Measurements from ENCODE around the gene CDH2.

Gene CDH2

DNA sequence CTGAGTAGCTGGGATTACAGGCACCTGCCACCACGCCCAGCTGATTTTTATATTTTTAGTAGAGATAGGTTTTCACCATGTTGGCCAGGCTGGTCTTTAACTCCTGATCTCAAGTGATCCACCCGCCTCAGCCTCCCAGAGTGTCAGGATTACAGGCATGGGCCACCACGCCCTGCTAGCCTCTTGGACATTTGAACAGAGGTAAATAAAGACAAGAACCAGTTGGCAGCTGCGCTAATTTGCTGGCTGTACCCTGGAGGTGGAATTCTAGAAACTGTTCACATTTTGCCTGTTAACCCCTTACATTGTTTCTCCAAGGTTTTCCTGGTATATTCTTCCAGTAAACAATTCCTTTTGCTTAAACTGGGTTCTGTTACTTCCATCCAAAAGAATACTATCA lies 132.9 kb downstream of the CDH2 start:
- no peak for DNase-seq (ENCODE audit: low spot score)

DNA sequence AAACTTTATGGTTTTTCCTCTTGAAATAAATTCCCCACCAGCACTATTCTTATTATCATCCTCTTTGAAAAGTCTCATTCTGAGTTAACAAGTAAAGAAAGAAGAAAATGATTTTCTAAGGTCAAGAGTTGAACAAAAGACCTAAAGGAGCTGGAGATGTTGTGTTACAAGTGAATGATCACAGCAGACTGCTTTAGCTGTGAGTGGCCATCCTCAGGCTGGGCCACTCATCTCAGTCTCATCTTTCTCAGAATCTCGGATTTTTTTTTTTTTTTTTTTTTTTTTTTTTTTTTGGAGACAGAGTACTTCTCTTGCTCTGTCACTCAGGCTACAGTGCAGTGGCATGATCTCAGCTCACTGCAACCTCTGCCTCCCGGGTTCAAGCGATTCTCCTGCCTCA lies 133.3 kb downstream of the CDH2 start:
- DNase-seq (ENCODE audit: low spot score) = no peak

DNA sequence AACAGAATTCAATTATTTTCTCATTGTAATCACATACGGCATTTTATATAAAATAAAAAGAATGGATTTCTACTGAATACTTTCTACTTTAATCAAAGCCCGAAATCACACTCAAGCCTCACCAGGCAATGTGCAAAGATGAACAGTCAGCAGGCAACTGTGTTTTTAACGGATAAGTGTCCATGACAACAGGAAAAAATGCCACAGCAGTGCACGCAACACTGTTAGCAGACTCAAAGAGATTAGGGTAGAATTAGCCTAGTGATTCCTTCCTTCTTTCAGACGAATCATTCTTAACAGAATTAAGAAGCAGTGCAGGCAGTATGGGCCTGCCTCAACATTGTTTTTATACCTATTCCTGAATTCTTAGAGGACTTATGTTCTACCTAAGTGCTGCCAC lies 135.6 kb downstream of the CDH2 start:
- peak; percentile 60 for DNase-seq (ENCODE audit: low spot score)

DNA sequence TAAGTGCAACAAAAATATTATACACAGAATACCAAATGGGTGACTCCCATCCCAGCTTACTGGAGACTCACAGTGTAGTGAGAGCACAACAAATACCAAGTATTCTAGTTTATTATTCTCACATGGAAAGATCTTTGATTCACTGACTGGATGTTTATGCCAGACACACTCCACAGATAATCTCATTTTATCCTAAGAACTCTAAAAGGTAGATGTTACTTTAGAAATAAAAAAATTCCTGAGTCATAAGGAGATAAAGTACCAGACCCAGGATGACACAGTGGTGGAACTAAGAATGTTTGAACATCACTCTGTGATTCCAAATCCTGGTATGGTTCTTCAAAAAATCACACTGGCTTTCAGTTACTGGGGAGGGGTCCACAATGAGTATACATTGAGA lies 136.2 kb downstream of the CDH2 start:
- DNase-seq (ENCODE audit: low spot score) = no peak

DNA sequence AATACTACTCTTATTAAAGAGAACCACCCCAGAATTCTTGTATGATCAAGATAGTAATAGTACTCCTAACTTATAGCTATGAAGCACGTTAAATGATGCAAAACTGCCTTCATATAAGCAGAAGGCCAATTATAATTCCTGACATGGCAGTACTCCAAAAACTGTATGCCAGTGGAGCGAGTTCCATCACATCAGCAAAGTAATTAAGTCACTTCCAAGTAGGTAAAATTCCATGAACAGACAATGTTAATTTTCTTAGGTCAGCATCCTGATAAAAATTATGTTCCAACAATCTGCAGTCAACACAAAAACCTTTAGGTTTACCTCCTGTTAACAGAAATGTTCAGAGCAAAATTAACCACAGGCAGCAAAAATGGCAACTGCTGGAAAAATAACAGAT lies 136.7 kb downstream of the CDH2 start:
- DNase-seq (ENCODE audit: low spot score) = no peak

DNA sequence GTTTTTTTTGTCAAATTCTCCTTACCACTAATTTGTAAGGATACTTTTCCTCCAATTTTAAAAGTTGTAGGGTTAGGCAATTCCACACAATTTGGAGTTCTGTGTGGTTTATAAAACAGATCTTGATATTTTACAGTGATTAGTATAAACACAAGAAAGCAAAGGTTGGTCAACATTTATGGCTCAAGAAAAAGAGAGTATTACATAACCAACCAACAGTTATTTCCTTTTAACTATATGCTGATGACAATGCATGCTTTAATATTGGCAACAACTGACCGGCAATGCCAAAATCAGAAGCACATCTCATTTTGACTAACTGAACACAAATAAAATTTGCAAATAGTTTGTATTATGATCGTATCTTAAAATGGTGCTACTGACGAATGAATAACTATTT lies 137.2 kb downstream of the CDH2 start:
- no peak for DNase-seq (ENCODE audit: low spot score)

DNA sequence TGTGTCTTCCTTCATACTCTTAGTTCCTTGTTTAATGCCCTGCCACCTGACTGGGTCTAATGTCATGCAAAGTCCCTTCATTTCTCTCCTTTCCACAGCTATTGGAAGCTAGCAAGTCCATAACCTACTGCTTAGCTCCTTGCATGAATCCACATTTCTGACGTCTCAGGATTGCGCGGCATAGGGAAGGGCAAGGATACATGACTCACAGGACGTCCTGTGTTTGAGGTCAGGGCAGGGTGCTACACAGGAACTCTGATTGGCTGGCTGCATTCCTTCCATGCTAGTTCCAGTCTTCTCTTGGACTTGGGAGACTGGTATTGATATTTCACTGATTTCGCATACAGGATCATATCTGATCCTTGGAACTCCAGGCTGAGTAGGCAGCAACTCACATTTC lies 137.9 kb downstream of the CDH2 start:
- DNase-seq (ENCODE audit: low spot score) = no peak

DNA sequence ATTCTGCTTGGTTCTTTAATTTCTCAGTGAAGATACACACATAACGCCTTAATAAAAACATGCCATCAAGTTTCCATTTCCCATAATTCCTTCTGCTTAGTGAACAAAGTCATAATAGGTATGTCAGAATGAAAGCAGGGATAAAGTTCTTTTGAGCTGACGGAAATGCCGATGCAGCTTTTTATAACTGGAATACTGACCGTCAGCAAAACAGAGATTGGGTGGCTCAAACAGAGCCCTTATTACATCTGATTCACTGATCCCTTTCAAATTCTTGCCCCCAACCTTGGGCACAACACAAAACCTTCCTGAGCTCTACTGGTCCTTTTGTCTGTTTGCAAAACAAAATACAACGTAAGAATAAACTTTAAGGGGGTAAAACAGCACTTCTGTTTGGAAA lies 140.4 kb downstream of the CDH2 start:
- no peak for DNase-seq (ENCODE audit: low spot score)

DNA sequence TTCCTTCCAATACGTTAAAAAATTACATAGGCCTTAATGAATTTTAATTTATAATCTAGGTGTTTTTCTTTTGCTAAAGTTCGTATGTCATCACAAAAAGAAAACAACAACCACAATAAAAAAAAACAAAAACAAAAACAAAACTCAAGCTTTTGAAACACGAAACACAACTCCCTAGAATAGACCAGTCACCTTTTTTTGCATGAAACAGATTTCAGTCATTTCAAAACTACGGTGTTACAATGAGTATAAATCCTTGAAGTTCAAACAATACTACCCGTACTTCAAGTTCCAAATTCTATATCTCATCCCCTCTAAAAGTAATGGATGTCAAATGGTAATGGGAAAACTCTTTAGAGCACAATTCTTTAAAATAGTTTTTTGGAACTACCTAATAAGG lies 142.4 kb downstream of the CDH2 start:
- DNase-seq (ENCODE audit: low spot score) = no peak

DNA sequence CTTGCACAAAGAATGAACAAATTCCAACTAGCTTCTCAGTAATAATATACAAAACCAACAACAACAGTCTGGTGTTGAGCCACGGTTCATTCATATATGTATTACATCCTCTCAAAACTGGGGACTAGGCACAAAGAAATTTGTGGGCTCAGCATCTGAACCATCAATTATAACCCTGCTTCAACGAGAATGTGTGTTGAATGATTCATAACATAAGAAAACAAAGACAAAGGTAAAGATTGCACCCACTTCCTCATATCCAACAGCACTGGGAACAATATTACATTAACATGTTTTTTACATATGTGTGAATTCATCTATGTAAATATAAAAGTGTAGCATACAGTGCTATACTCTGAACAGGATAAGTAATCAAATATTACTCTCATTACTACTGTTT lies 144.8 kb downstream of the CDH2 start:
- no peak for DNase-seq (ENCODE audit: low spot score)

DNA sequence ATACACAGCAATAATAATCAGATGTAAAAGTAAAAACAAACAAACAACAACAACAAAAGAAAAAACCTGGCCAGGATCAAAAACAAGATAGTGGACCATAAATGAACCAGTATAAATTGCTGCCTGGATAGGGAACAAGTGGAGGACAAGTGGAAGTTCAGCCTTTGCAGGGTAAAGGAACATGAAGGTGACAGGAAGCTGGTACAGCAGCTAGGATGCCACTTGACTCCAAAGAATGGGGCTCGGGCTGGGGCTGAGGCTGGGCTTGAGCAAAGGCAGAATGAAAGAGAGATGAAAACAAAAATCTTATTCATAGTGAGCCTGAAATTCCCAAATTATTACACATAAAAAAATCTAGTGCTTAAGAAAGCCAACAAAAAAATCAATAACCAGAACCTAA lies 146.5 kb downstream of the CDH2 start:
- no peak for DNase-seq (ENCODE audit: low spot score)

DNA sequence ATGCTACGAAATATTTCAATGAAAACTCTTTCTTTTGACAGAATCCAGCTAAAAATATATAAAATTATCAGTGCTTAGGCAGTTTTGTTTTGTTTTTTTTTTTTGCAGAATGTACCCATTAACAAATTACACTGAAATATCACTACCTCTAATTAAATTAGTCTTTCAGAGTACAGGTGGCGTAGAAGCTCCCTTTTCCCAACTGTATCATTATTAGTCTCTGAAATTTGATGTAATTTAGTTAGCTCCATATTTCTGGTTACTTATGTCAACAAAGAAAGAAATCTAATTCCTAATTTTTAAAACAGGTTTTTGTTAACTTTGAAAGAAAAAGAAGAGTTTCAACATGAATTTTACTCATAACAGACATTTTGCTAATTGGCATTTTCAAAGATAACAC lies 149.2 kb downstream of the CDH2 start:
- no peak for DNase-seq (ENCODE audit: low spot score)

DNA sequence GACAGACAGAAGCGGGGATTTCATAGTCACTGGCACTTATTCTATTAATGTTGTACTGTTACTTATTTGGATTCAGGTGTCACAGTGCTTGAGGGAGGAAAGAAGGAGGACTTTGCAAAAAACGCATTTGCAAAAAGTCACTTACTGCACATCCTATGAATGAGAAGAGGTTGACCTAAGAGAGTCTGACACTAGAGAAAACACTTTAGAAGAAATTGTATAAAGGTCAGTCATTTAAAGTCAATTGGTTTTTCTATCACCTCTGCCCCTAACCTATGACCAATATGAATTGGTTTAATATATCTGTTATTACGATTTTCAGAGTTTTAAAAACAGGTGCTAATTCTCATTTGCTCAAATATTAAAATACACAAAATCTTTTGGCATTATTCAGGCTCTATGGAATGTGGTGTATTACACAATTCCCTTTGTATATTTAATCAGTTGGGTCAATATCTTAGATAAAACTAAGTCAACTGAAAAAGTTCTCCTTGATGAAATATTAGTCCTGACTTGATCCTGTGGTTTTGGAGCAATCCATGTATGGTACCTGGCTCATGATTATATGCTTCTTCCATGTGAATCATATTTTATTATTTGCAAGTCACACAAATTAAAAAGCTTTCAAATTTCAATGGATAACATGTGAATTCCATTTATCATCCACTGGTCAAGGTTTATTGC lies 157.4 kb downstream of the CDH2 start:
- no peak for DNase-seq (ENCODE audit: low spot score)

DNA sequence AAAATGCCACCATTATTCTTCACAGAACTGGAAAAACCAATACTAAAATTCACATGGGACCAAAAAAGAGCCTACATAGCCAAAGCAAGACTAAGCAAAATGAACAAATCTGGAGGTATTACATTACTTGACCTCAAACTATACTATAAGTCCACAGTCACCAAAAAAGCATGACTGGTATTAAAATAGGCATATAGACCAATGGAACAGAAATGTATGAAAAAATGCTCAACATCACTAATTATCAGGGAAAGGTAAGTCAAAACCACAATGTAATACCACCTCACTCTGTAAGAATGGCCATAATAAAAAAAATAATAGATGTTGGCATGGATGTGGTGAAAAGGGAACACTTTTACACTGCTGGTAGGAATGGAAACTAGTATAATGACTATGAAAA lies 158.6 kb downstream of the CDH2 start:
- no peak for DNase-seq (ENCODE audit: low spot score)

DNA sequence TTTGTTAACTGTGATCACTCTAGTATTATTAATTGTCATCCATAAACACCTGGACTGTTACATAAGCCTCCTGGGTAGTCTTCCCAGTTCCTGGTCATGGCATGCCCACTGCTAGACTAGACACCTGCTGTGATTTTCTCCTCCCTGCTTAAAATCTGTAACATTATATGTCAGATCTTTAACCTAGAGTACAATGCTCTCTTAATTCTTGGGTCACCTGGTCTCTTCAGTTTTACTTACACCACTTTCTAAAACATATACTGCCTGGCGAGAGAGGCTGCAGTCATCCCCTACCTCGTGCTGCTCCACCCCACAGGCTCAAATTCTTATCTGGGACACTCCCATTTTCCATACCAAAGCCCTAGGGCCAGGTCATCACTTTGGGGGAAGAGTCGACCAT lies 161.3 kb downstream of the CDH2 start:
- DNase-seq (ENCODE audit: low spot score) = no peak

DNA sequence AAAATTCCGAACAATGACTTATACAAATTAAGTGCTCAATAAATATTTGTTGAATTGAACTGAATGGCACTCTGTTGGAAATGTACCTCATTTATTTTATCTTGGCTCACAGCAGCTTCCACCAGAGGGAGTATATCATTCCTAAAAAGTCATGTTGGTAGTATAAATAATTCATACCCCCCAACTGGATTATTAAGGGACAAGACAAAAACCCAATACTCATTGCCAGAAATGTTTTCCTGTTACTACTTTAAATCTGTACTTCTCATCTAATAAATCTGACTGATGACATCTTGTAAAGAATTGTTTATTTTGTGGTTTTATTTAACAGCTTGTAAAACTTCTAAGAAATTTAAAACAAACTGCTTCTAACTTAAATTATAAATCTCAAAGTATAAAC lies 163.9 kb downstream of the CDH2 start:
- peak; percentile 24 for DNase-seq (ENCODE audit: low spot score)

DNA sequence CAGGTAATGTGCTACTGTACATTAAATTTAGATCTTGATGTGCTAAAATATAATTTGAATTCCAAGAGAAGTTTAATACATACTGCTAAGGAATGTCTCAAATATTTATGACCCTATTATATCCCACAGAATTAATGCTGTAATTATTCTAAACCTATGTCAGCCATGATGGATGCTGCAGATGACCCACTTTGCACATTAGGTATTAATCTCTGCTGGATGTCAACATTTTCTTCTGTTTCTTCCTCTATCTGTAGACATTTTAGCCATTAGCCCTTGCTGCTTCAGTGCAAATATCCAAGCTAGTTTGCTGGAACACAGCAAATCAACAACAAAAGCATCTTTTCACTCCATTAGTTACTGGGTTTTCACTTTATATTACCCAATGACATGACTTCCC lies 164.6 kb downstream of the CDH2 start:
- no peak for DNase-seq (ENCODE audit: low spot score)

DNA sequence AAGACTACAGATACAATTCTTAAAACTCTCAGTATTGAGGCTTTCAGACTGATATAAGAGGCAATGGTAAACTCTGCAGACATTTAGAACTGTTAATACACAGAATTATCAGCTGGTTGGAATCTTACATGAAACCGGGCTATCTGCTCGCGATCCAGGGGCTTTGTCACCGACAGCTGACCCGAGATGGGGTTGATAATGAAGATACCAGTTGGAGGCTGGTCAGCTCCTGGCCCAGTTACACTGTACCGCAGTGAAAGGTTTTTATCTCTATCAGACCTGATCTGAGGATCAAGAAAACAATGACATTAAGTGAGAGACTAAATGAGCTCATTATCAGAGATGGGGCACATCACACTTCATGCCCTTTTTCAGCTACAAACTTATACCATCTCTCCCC lies 167.3 kb downstream of the CDH2 start:
- no peak for DNase-seq (ENCODE audit: low spot score)

DNA sequence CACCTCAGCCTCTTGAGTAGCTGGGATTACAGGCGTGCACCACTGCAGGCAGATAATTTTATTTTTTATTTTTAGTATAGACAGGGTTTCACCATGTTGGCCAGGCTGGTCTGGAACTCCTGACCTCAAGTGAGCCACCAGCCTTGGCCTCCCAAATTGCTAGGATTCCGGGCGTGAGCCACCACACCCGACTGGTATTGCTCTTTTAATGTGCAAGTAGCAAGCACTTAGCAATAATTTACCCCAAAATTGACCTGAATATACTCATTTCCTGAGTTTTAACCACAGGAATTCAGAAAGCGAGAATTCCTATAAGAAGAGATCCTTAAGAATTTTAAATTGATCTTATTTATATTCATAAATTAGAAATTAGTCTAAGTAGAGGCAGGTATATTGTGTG lies 169.1 kb downstream of the CDH2 start:
- DNase-seq (ENCODE audit: low spot score) = peak; percentile 24

DNA sequence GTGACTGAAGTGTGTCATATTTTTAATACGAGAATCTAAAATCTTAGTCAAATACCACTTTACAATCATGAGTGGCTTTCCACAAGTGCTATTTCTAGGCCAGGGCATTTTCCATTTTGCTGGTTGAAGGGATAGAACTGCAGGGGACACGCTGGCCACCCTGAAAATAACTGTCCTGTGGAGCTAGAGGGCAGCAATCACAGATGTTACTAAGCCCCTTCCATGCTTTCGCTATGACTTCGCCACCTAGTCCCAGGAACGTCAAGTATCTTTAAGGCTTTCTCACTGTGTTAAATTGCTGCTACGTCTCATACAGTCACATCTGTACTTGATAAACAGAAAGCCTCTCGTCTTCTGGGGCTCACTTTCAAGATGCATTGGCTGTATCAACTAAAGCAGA lies 171.8 kb downstream of the CDH2 start:
- DNase-seq (ENCODE audit: low spot score) = no peak

DNA sequence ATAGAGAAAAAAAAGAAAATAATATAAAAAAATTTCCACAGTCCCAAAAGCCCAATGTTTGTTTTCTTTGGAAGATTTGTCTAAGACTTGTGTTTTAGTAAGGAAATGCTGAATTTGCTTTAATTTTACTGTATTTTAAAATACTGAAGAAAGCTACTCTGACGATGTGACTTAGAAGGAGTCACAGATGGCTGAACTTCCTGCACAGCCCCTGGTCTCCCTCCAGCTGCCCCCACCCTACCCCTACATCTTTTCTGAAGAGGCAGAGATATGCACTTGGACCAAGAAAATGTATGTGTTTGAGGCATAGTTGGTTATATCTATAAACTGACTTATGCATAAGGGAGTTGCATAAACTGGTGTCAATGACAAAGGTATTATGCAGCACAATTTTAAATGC lies 172.3 kb downstream of the CDH2 start:
- DNase-seq (ENCODE audit: low spot score) = no peak

DNA sequence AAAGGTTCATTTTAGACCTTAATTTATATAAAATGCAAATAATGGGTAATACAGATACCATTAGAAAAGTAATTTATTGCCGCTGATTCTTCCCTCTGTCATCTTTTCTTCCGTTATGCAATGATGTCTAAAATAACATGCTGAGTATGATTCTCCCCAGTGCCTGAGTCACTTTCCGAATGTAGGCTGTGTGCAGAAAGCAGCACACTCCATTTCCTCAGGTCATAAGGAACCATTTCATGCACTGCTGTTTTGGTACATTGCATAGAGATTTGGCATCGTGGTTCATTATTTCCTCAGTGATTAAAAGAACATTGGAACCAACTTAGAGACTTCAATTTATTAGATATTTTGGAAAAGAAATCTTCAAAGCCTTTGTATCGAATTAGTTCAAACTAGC lies 173.5 kb downstream of the CDH2 start:
- DNase-seq (ENCODE audit: low spot score) = peak; percentile 64

DNA sequence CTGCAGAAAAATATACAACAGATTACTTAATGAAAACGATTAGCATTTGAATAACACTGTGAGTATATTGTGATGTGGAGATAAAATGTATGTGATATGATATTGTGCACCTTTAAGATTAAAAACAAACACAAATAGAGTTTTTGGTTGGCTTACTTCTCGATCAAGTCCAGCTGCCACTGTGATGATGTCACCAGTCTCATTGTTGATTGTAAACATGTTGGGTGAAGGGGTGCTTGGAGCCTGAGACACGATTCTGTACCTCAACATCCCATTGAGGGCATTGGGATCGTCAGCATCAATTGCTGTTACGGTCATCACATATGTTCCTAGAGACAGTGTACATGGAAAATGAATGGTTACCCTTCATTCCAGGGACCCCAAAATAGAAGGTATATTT lies 174.1 kb downstream of the CDH2 start:
- DNase-seq (ENCODE audit: low spot score) = no peak

DNA sequence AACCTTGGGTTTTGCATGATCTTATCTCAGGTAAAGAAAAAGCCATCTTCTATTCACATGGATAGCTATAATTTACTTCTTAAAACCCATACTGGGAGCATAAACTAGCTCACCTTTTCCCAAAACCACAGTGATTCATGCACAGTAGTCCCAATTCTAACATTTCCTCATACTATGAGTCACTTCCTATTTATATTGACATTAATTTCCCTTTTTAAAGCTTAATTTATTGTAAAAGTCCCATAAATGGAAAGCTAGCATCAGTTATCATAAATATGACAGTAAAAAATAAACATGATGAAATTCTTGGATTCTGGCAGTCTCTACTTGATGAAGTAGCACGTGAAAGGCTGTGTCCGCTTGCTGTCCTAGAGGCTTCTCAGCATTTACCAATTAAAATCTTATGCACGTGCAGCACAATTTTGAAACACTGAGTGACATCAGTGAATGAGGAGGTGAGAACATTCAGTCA lies 180.1 kb downstream of the CDH2 start:
- DNase-seq (ENCODE audit: low spot score) = peak; percentile 21

Measured in GM03348 (cell line).